Heart right ventricle (tissue), 16 donors: ENCODE results near the gene CCM2. TPM values are rescaled to one million over a fixed set of nuclear protein-coding genes. Genes with fewer than 3 reads are reported as not detected.

Source experiments
- ATAC-seq, 8 donors: fragments of 200-7000 bp; cut with Tn5 transposase; one replicate each; pipeline ENCODE4 v1.9.1; 2020; ENCODE audit warnings: mild to moderate bottlenecking in 8 of 8, moderate library complexity in 8 of 8, moderate number of reproducible peaks in 1 of 8
- DNase-seq, 2 donors: peaks; one replicate each; pipeline ENCODE4 v3.0.0-alpha.2; 2020
- H3K27ac ChIP-seq, 10 donors: fragments of 200-600 bp; sonication (generic) in 2 of 10; one replicate each; pipeline versions ENCODE4 v1.5.0 to v1.8.0; 2020 to 2022; ENCODE audit warnings: mild to moderate bottlenecking in 3 of 10
- H3K27me3 ChIP-seq, 7 donors: fragments of 200-600 bp; one replicate each; pipeline ENCODE4 v1.8.0; 2021 to 2022; ENCODE audit warnings: mild to moderate bottlenecking in 2 of 7
- H3K36me3 ChIP-seq, 9 donors: fragments of 200-600 bp; sonication (generic) in 1 of 9; one replicate each; pipeline versions ENCODE4 v1.5.0 to v1.8.0; 2020 to 2022; ENCODE audit warnings: mild to moderate bottlenecking in 2 of 9
- H3K4me1 ChIP-seq, 9 donors: fragments of 200-600 bp; sonication (generic) in 1 of 9; one replicate each; pipeline versions ENCODE4 v1.5.0 to v1.8.0; 2020 to 2022; ENCODE audit warnings: mild to moderate bottlenecking in 4 of 9
- H3K4me3 ChIP-seq, 10 donors: fragments of 200-600 bp; sonication (generic) in 2 of 10; one replicate each; pipeline versions ENCODE4 v1.5.0 to v1.8.0; 2020 to 2022; ENCODE audit warnings: mild to moderate bottlenecking in 7 of 10, moderate library complexity in 2 of 10
- H3K9me3 ChIP-seq, 11 donors: fragments of 200-600 bp in 10 of 11; sonication (generic) in 2 of 11; one replicate each; pipeline versions ENCODE4 v1.5.0 to v1.8.0; 2013 to 2022; ENCODE audit warnings: mild to moderate bottlenecking in 2 of 11, control low read depth in 1 of 11, moderate library complexity in 1 of 11
- CTCF ChIP-seq, 9 donors: fragments of 200-600 bp; sonication (generic) in 2 of 9; IDR thresholded peaks; one replicate each; pipeline versions ENCODE4 v1.5.0 to v1.8.0; 2021 to 2022; ENCODE audit warnings: antibody characterized with exemption in 9 of 9, mild to moderate bottlenecking in 5 of 9, moderate library complexity in 1 of 9
- WGBS, 2 donors: extraction: QIAGEN DNeasy Blood & Tissue Kit; methylation state at CpG; one replicate each; pipeline ENCODE4 v1.1.7; 2013; ENCODE audit warnings: inconsistent platforms in 1 of 2; 5-methylcytosine and 5-hydroxymethylcytosine counted together
- intact Hi-C, 10 donors: fragments of 100-400 bp; cut with DNase I; formaldehyde crosslinking; loops; one replicate each; pipeline versions ENCODE4 v1.11.1 to v1.14.2; 2022
- polyA plus RNA-seq, 2 donors: library from polyadenylated mRNA; stranded (reverse); fragments of 200-250 nt; gene quantifications; one replicate each; pipeline ENCODE4 v1.2.3, GENCODE V29; 2013
- total RNA-seq, 10 donors: library from RNA; stranded (reverse); fragmentation: NEBNext Ultra II Directional in 3 of 10; extraction: Animal tissue kit (Norgen Biotek cat#: 25700) in 3 of 10; gene quantifications; one replicate each; pipeline versions ENCODE4 v1.2.1 to v1.2.4, GENCODE V29; 2021 to 2023
- donor health status: Arrhythmogenic right ventricular cardiomyopathy.
- donor health status: ischemic (EF 13 %, LVEDD 7.1; RV severe dilation, severe dysfunction).
- donor health status: healthy with polysubstance abuse.
- donor health status: DM: no; HTN: yes; CAD: no.
- donor health status: DM: no; HTN: no; CAD: no.
- donor health status: ischemic (EF 25% LVEDD 6.9; RV normal size, moderate dysfunction).
- donor health status: ischemic (EF 25% LVEDD 5.7; RV mildly dilated, moderate dysfunction).
- donor health status: healthy.
- donor health status: DM: yes; HTN: yes; CAD: no.
- donor health status: Ischemic cardiomyopathy.
- donor health status: ischemic (EF 35%, LVEDD 5.7; RV mildly dilated, moderate dysfunction).
- donor health status: nonischemic (EF 11% LVEDD 7.7; RV severe dilation, severe dysfunction).
- donor health status: DM: yes; HTN: yes; CAD: no.
- donor health status: PGD.
- donor health status: ischemic (EF 29% LVEDD 5.4; RV normal size, mild dysfunction).
- donor health status: nonischemic (EF 23%, LVEDD 6.1; RV moderate dilation, normal function).

The CCM2 gene
- total and polyA plus RNA-seq, 12 donors: 21.5 to 71.1 (median 25.7) TPM

GRCh38 chr7:45101748-45102147, 101.7 kb downstream of the CCM2 start:
- no peak for ATAC-seq
- Histone ChIP-seq H3K9me3 (no peaks in the 10 kb centered on the region), H3K27ac (no peak overlapping the region), H3K4me1 (peaks cover 0 to 30% (median 9%) of the 10 kb centered on the region in 9 donors), H3K27me3 (no peaks in the 10 kb centered on the region), H3K36me3 (peaks cover 12 to 91% (median 78%) of the 10 kb centered on the region in 9 donors), H3K4me3 (no peak overlapping the region)
- intact Hi-C loops: loop anchor here in 1 of 10 donors (10.0 kb wide), 1 partner anchor 87 kb away; no protein-coding TSS in a partner anchor
- DNase-seq: no peak
- WGBS, 2 donors: 90 to 95% methylated on average over 12 of the region's 12 CpGs
- TF ChIP-seq CTCF (IDR thresholded peaks at IDR 0.05): no peak

DNA sequence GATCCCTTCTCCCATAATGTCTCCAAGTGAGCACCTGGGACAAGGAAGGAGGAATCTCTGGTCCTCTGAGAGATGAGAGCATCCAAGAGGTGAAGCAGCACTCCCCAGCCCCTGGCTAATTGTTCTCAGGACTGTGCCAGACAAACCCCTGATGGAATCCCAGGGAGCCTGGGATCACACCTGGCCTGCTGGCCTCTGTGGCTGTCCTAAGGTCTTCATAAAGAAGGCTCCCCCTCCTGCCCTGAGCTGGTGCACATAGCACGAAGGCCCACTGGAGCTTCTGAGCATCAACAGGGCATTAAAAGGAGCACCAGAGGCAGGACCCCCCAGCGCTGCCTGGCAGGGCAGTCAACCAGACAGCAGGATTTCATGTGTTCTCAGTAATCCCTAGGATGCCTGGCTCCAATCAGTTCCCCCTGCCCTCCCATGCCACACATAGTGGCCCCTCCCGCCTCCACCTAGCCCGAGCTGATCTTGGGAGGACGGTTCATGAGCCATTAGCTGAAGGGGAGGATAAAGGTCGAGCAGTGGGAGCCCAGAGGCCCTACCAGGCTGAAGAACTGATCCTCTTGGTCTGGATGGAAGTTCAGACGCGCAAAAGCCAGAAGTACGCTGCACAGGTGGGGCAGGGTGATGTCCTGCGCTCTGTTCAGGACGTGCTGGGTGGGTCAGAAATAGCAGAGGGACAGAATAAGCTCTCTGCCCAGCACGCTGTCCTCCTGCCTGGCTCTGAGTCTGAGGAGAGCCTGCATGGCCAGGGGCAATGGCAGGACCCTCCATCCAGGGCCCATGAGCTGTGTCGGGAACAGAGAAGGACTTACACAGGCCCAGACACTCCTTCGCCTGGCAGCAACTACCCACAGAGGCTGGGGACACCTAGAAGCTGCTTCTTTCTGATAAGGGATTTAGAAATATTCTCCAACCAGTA, 103.0 kb downstream of the CCM2 start:
- no peak for TF ChIP-seq CTCF (IDR thresholded peaks at IDR 0.05)
- H3K9me3 ChIP-seq: no peaks in the 10 kb centered on the region
- peak overlapping the region in 1 of 10 donors; percentile 28 for H3K27ac ChIP-seq
- no peaks in the 10 kb centered on the region for H3K27me3 ChIP-seq
- H3K4me3 ChIP-seq: no peak overlapping the region
- intact Hi-C loops: loop anchor here in 1 of 10 donors (10.0 kb wide), 1 partner anchor 88 kb away; no protein-coding TSS in a partner anchor
- peaks cover 12 to 100% (median 89%) of the 10 kb centered on the region in 9 donors for H3K36me3 ChIP-seq
- no peak for DNase-seq
- ATAC-seq: no peak
- WGBS, 2 donors: 77 to 84% methylated on average over 14 of the region's 14 CpGs
- H3K4me1 ChIP-seq: peaks cover 1 to 43% (median 20%) of the 10 kb centered on the region in 9 donors

DNA sequence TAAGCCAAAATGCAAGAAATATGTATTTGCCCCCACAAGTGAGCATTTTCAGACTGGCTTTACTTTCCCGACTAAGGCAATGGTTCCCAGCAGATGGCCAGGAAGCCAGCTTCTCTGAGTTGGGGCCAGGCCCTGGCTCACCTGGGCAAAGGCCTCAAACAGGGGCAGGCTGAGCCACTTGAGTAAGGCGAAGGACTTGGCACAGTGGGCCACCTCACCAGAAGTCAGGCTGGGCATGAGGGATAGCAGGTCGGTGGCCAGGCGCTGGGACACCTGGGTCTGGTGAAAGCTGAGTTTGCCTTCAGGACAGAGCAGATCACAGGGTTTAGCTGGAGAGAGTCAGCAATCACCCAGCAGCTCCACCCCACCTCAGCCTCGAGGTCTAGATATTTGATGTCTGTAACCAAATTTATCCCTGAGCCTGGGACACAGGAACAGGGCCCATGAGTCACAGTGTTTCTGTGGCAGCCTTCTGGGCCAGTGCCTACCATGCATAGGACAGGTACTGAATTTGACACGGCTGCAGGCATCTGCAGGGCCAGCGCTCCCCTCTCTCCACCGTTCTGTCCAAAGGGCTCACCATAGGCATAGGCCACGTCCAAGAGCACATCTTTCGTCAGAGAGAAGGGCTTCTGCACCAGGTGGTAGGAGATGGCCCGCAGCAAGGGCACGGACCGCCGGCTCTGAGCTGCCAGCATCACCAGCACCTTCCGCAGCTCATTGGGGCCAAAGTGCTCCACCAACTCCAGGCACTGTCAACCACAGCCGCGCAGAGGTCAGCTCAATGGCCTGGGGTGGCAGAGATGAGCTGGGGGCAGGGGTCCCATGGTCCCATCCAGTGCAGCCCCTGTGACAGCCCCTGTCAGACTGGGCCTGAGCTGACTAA, 104.2 kb downstream of the CCM2 start:
- Histone ChIP-seq H3K27me3 (no peaks in the 10 kb centered on the region), H3K36me3 (peaks cover 12 to 100% (median 93%) of the 10 kb centered on the region in 9 donors), H3K4me1 (peaks cover 7 to 55% (median 31%) of the 10 kb centered on the region in 9 donors), H3K27ac (peak overlapping the region in 1 of 10 donors; percentile 28), H3K9me3 (no peaks in the 10 kb centered on the region), H3K4me3 (no peak overlapping the region)
- 91% methylated on average over 17 of the region's 17 CpGs for WGBS, 2 donors
- intact Hi-C loops: loop anchor here in 1 of 10 donors (10.0 kb wide), 1 partner anchor 89 kb away; no protein-coding TSS in a partner anchor
- DNase-seq (no peak), ATAC-seq (peak in 5 of 8 donors; percentile 4 to 55 (median 26))
- TF ChIP-seq CTCF (IDR thresholded peaks at IDR 0.05): no peak
